Neural cell (in vitro differentiated cells): ENCODE data around the gene VSTM4. TPM values are rescaled to one million over a fixed set of nuclear protein-coding genes. Genes with fewer than 3 reads are reported as not detected.

Source experiments
- H2AFZ ChIP-seq: fragments of 200-600, 300-800 bp; sonication (generic), shearing (Covaris generic); 2 replicates; pipeline ENCODE4 v1.6.0; 2014; ENCODE audit warnings: low read depth, mild to moderate bottlenecking, antibody characterized with exemption, low read length, moderate library complexity
- H3F3A ChIP-seq: fragments of 200-600 bp; shearing (Covaris generic); 2 replicates; pipeline ENCODE4 v1.6.1; 2016; ENCODE audit warnings: mild to moderate bottlenecking, moderate library complexity, mixed read lengths, antibody characterized with exemption, low read length; ENCODE audit not compliant: insufficient read depth, poor library complexity, severe bottlenecking
- H3K27ac ChIP-seq: fragments of 200-600, 300-800 bp; sonication (generic), shearing (Covaris generic); 2 replicates; pipeline ENCODE4 v1.5.1; 2014; ENCODE audit warnings: mild to moderate bottlenecking, low read length, moderate library complexity
- H3K27me3 ChIP-seq: fragments of 300-800, 200-600 bp; sonication (generic), shearing (Covaris generic); 2 replicates; pipeline ENCODE4 v1.6.0; 2014; ENCODE audit warnings: mild to moderate bottlenecking, low read depth, low read length, moderate library complexity; ENCODE audit not compliant: insufficient read depth
- H3K36me3 ChIP-seq: fragments of 300-800, 200-600 bp; sonication (generic), shearing (Covaris generic); 2 replicates; pipeline ENCODE4 v1.5.1; 2014; ENCODE audit warnings: mild to moderate bottlenecking, antibody characterized with exemption, low read length, moderate library complexity; ENCODE audit not compliant: insufficient read depth
- H3K4me2 ChIP-seq: fragments of 300-800, 200-600 bp; sonication (generic), shearing (Covaris generic); 2 replicates; pipeline ENCODE4 v1.6.0; 2014; ENCODE audit warnings: mild to moderate bottlenecking, low read length
- H3K4me3 ChIP-seq: fragments of 300-800, 200-600 bp; sonication (generic), shearing (Covaris generic); 2 replicates; pipeline ENCODE4 v1.5.1; 2014; ENCODE audit warnings: mild to moderate bottlenecking, low read length, moderate library complexity
- H3K79me2 ChIP-seq: fragments of 200-600 bp; shearing (Covaris generic); replicated peaks from 2 replicates; pipeline ENCODE4 v1.6.0; 2014; ENCODE audit warnings: mild to moderate bottlenecking, low read length, moderate library complexity; ENCODE audit not compliant: insufficient read depth
- H3K9ac ChIP-seq: fragments of 300-800, 200-600 bp; sonication (generic), shearing (Covaris generic); 2 replicates; pipeline ENCODE4 v1.6.1; 2016; ENCODE audit warnings: mild to moderate bottlenecking, low read length, mixed read lengths
- H3K9me2 ChIP-seq: fragments of 200-600 bp; shearing (Covaris generic); 2 replicates; pipeline ENCODE4 v1.6.1; 2016; ENCODE audit warnings: mild to moderate bottlenecking, low read length, mixed read lengths; ENCODE audit not compliant: insufficient read depth
- H3K9me3 ChIP-seq: fragments of 200-600, 300-800 bp; sonication (generic), shearing (Covaris generic); 2 replicates; pipeline ENCODE4 v1.6.1; 2016; ENCODE audit warnings: mild to moderate bottlenecking, mixed run types, low read length, moderate library complexity, mixed read lengths
- H4K20me1 ChIP-seq: fragments of 200-600 bp; shearing (Covaris generic); 2 replicates; pipeline ENCODE4 v1.6.1; 2016; ENCODE audit warnings: mild to moderate bottlenecking, mixed run types; ENCODE audit not compliant: insufficient read depth
- EP300 ChIP-seq: fragments of 450-650 bp; conservative IDR thresholded peaks from 2 replicates; pipeline ENCODE4 v1.6.1; 2014; ENCODE audit warnings: antibody characterized with exemption, mild to moderate bottlenecking, moderate library complexity; ENCODE audit not compliant: poor library complexity, severe bottlenecking
- EZH2 ChIP-seq: fragments of 200-600, 300-800 bp; shearing (Covaris generic), sonication (generic); IDR thresholded peaks from 2 replicates; pipeline ENCODE4 v1.6.1; 2014; ENCODE audit warnings: antibody characterized with exemption, low read length, borderline replicate concordance, mild to moderate bottlenecking; ENCODE audit not compliant: insufficient read depth, poor library complexity, severe bottlenecking
- MXI1 ChIP-seq: fragments of 450-650 bp; conservative IDR thresholded peaks from 2 replicates; pipeline ENCODE4 v1.6.1; 2014; ENCODE audit warnings: antibody characterized with exemption, mild to moderate bottlenecking; ENCODE audit not compliant: poor library complexity, severe bottlenecking
- POLR2AphosphoS5 ChIP-seq: IDR thresholded peaks from 2 replicates; pipeline ENCODE4 v1.6.1; 2012
- RAD21 ChIP-seq: fragments of 450-650 bp; conservative IDR thresholded peaks from 2 replicates; pipeline ENCODE4 v1.6.1; 2014; ENCODE audit warnings: antibody characterized with exemption, mild to moderate bottlenecking, moderate library complexity
- SMC3 ChIP-seq: fragments of 450-650 bp; conservative IDR thresholded peaks from 2 replicates; pipeline ENCODE4 v1.6.1; 2014; ENCODE audit warnings: antibody characterized with exemption, mild to moderate bottlenecking, moderate library complexity; ENCODE audit not compliant: poor library complexity
- TAF1 ChIP-seq: IDR thresholded peaks from 2 replicates; pipeline ENCODE4 v1.6.1; 2012; ENCODE audit warnings: low read depth
- polyA plus RNA-seq: library from polyadenylated mRNA; depleted of rRNA; stranded (reverse); fragments of >200 nt; gene quantifications from 2 replicates; pipeline ENCODE4 v1.2.3, GENCODE V29; 2014
- TF ChIP-seq, protein P1 (sequence below): IDR thresholded peaks from 2 replicates; pipeline ENCODE4 v1.6.1; 2012; ENCODE audit warnings: borderline replicate concordance
- TF ChIP-seq, protein P2 (sequence below): fragments of 450-650 bp; IDR thresholded peaks from 2 replicates; pipeline ENCODE4 v1.5.1; 2014; ENCODE audit warnings: antibody characterized with exemption, mild to moderate bottlenecking, moderate library complexity; ENCODE audit not compliant: poor library complexity, severe bottlenecking

VSTM4 gene
- polyA plus RNA-seq, 1 donor from 2014 or later, result 0.52 TPM

DNA sequence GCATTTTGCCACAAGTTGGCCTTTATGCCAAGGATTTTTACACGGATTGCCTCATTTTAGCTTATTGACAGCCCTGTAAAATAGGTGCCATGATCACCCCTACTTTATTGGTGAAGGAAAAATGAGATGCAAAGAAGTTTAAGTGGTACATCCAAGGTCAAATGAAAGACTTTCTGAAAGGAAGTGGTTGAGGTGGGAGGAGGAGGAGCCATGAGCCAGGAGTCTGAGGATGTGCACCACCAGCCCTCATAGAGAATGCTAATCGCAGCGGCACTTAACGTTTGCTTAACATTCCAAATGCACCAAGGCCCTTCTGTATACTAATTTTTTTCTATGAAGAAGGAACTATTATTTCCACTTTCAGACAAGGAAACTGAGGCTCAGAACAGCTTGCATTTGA, 144.7 kb downstream of the VSTM4 start:
- H3F3A ChIP-seq, result no peaks in the 10 kb centered on the region
- no peaks in the 10 kb centered on the region for H3K79me2 ChIP-seq
- TF ChIP-seq, protein P1, sequence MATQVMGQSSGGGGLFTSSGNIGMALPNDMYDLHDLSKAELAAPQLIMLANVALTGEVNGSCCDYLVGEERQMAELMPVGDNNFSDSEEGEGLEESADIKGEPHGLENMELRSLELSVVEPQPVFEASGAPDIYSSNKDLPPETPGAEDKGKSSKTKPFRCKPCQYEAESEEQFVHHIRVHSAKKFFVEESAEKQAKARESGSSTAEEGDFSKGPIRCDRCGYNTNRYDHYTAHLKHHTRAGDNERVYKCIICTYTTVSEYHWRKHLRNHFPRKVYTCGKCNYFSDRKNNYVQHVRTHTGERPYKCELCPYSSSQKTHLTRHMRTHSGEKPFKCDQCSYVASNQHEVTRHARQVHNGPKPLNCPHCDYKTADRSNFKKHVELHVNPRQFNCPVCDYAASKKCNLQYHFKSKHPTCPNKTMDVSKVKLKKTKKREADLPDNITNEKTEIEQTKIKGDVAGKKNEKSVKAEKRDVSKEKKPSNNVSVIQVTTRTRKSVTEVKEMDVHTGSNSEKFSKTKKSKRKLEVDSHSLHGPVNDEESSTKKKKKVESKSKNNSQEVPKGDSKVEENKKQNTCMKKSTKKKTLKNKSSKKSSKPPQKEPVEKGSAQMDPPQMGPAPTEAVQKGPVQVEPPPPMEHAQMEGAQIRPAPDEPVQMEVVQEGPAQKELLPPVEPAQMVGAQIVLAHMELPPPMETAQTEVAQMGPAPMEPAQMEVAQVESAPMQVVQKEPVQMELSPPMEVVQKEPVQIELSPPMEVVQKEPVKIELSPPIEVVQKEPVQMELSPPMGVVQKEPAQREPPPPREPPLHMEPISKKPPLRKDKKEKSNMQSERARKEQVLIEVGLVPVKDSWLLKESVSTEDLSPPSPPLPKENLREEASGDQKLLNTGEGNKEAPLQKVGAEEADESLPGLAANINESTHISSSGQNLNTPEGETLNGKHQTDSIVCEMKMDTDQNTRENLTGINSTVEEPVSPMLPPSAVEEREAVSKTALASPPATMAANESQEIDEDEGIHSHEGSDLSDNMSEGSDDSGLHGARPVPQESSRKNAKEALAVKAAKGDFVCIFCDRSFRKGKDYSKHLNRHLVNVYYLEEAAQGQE, result no peak
- TF ChIP-seq, protein P2, sequence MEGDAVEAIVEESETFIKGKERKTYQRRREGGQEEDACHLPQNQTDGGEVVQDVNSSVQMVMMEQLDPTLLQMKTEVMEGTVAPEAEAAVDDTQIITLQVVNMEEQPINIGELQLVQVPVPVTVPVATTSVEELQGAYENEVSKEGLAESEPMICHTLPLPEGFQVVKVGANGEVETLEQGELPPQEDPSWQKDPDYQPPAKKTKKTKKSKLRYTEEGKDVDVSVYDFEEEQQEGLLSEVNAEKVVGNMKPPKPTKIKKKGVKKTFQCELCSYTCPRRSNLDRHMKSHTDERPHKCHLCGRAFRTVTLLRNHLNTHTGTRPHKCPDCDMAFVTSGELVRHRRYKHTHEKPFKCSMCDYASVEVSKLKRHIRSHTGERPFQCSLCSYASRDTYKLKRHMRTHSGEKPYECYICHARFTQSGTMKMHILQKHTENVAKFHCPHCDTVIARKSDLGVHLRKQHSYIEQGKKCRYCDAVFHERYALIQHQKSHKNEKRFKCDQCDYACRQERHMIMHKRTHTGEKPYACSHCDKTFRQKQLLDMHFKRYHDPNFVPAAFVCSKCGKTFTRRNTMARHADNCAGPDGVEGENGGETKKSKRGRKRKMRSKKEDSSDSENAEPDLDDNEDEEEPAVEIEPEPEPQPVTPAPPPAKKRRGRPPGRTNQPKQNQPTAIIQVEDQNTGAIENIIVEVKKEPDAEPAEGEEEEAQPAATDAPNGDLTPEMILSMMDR, result no peak
- TF ChIP-seq MXI1, result no peak
- no peak for TF ChIP-seq SMC3
- TF ChIP-seq TAF1, result no peak
- TF ChIP-seq EP300, result no peak
- no peak for TF ChIP-seq POLR2AphosphoS5
- no peak for TF ChIP-seq RAD21
- TF ChIP-seq EZH2, result no peak
- no peak overlapping the region for H2AFZ ChIP-seq
- H3K27me3 ChIP-seq, result no peaks in the 10 kb centered on the region
- no peak overlapping the region for H3K9ac ChIP-seq
- no peaks in the 10 kb centered on the region for H3K36me3 ChIP-seq
- no peaks in the 10 kb centered on the region for H3K9me2 ChIP-seq
- H3K4me3 ChIP-seq, result no peak overlapping the region
- no peaks in the 10 kb centered on the region for H4K20me1 ChIP-seq
- no peak overlapping the region for H3K27ac ChIP-seq
- no peak overlapping the region for H3K4me2 ChIP-seq
- H3K9me3 ChIP-seq, result no peaks in the 10 kb centered on the region

DNA sequence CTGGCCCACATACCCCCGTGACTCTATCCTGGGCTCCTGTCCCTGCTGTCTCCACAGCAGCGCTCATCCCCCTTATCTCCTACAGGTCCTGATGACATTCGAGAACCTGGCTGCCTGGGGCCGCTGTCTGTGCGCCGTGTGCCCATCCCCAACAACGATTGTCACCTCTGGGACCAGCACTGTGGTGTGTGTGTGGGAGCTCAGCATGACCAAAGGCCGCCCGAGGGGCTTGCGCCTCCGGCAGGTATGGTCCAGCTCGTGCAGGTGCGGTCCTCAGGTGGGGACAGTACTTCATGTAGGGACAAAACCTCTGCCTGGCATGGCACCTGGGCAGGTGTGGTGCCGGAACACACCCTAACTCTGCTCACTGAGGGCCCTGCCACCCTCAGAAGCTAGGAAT, 145.3 kb downstream of the VSTM4 start:
- no peaks in the 10 kb centered on the region for H3K27me3 ChIP-seq
- H3K36me3 ChIP-seq, result no peaks in the 10 kb centered on the region
- H4K20me1 ChIP-seq, result no peaks in the 10 kb centered on the region
- no peaks in the 10 kb centered on the region for H3K9me2 ChIP-seq
- H3K27ac ChIP-seq, result no peak overlapping the region
- TF ChIP-seq, protein P2, result no peak
- TF ChIP-seq RAD21, result no peak
- no peak for TF ChIP-seq EP300
- no peak for TF ChIP-seq EZH2
- TF ChIP-seq MXI1, result no peak
- TF ChIP-seq, protein P1, result no peak
- TF ChIP-seq POLR2AphosphoS5, result no peak
- TF ChIP-seq TAF1, result no peak
- no peak for TF ChIP-seq SMC3
- no peak overlapping the region for H3K4me3 ChIP-seq
- H3K79me2 ChIP-seq, result no peaks in the 10 kb centered on the region
- H3F3A ChIP-seq, result no peaks in the 10 kb centered on the region
- no peak overlapping the region for H2AFZ ChIP-seq
- no peak overlapping the region for H3K4me2 ChIP-seq
- H3K9me3 ChIP-seq, result no peaks in the 10 kb centered on the region
- H3K9ac ChIP-seq, result no peak overlapping the region
